ENCODE data around the gene SMTNL1.

The SMTNL1 gene

GRCh38 chr11:57574061-57574460 lies 36.7 kb downstream of the SMTNL1 start:
- TF ChIP-seq CTCF (conservative IDR thresholded peaks at IDR 0.05), result no peak
- H3K27ac ChIP-seq, result no peak overlapping the region

GRCh38 chr11:57584341-57584740 lies 46.9 kb downstream of the SMTNL1 start:
- no peak for TF ChIP-seq CTCF (conservative IDR thresholded peaks at IDR 0.05)
- H3K27ac ChIP-seq, result no peak overlapping the region

- H3K27ac ChIP-seq, result no peak overlapping the region
- TF ChIP-seq CTCF (conservative IDR thresholded peaks at IDR 0.05), result no peak
These were observed 47.9 kb downstream of the SMTNL1 start for GRCh38 chr11:57585301-57585700.

- TF ChIP-seq CTCF (conservative IDR thresholded peaks at IDR 0.05), result no peak
These were observed 49.4 kb downstream of the SMTNL1 start for GRCh38 chr11:57586711-57587245.

GRCh38 chr11:57588046-57588710 lies 50.8 kb downstream of the SMTNL1 start:
- no peak for TF ChIP-seq CTCF (conservative IDR thresholded peaks at IDR 0.05)
- no peak overlapping the region for H3K27ac ChIP-seq

More at GRCh38 chr11:57586711-57587245, 49.4 kb downstream of the SMTNL1 start:
- H3K27ac ChIP-seq, result no peak overlapping the region

- H3K27ac ChIP-seq, result no peak overlapping the region
- TF ChIP-seq CTCF (conservative IDR thresholded peaks at IDR 0.05), result no peak
These were observed 59.0 kb downstream of the SMTNL1 start for GRCh38 chr11:57596266-57596885.

GRCh38 chr11:57597461-57597915 lies 60.1 kb downstream of the SMTNL1 start, which contains the start of gene SERPING1:
Gene SERPING1 (plus strand): TSS chr11:57597685. CDS start chr11:57598271, 586 bp downstream.
- TF ChIP-seq CTCF (conservative IDR thresholded peaks at IDR 0.05), result no peak
- no peak within 1 kb of the TSS for H3K27ac ChIP-seq

Data from VCaP (cell line).